CD4-positive, alpha-beta T cell (primary cell): ENCODE measurements around the gene GULP1. TPM values are rescaled to one million over a fixed set of nuclear protein-coding genes. Genes with fewer than 3 reads are reported as not detected.

Experiments
- ATAC-seq: fragments of 200-7000 bp; cut with Tn5 transposase; one replicate; pipeline ENCODE4 v1.10.0; 2022; ENCODE audit warnings: mild to moderate bottlenecking; ENCODE audit not compliant: poor library complexity
- CTCF ChIA-PET: fragments of 350-600 bp; sonication (Branson Sonifier 250); formaldehyde crosslinking; loops from one replicate; lab custom pipeline; 2021; ENCODE audit warnings: antibody characterized with exemption, inconsistent platforms; lab: Charles Lee
- POLR2A ChIA-PET: fragments of 350-600 bp; sonication (Branson Sonifier 250); formaldehyde crosslinking; loops from one replicate; lab custom pipeline; 2021; ENCODE audit warnings: antibody characterized with exemption, inconsistent platforms; lab: Charles Lee
- DNase-seq, 14 experiments: peaks; one replicate each; pipeline ENCODE4 v3.0.0-alpha.2; 2013 to 2020; ENCODE audit warnings: mixed read lengths in 2 of 14
- H3K27ac ChIP-seq, 2 donors: one replicate each; pipeline versions ENCODE4 v1.5.1 to v1.7.0; 2013; ENCODE audit warnings: low read length in 2 of 2, low read depth in 1 of 2, mild to moderate bottlenecking in 1 of 2
- H3K27me3 ChIP-seq, 2 experiments: 1 replicate in 1 of 2; 2 replicates in 1 of 2; pipeline versions ENCODE4 v1.6.1 to v1.7.0; 2013; ENCODE audit warnings: low read length in 2 of 2, control low read depth in 1 of 2, mild to moderate bottlenecking in 1 of 2, moderate library complexity in 1 of 2; ENCODE audit not compliant: insufficient read depth in 2 of 2, control insufficient read depth in 1 of 2
- H3K36me3 ChIP-seq: one replicate; pipeline ENCODE4 v1.6.1; 2013; ENCODE audit warnings: low read length, control low read depth; ENCODE audit not compliant: insufficient read depth
- H3K4me1 ChIP-seq: one replicate; pipeline ENCODE4 v1.6.1; 2013; ENCODE audit warnings: low read length, control low read depth; ENCODE audit not compliant: insufficient read depth
- H3K4me3 ChIP-seq: one replicate; pipeline ENCODE4 v1.5.1; 2013; ENCODE audit warnings: mild to moderate bottlenecking, low read length, moderate library complexity
- H3K9me3 ChIP-seq, 2 experiments: 1 replicate in 1 of 2; 2 replicates in 1 of 2; pipeline versions ENCODE4 v1.6.1 to v1.7.0; 2013; ENCODE audit warnings: low read length in 2 of 2, mild to moderate bottlenecking in 2 of 2, control low read depth in 1 of 2, moderate library complexity in 1 of 2; ENCODE audit not compliant: control insufficient read depth in 1 of 2, insufficient read depth in 1 of 2
- H3K27ac Mint-ChIP-seq: one replicate; pipeline ENCODE4 v1.8.0; 2020; ENCODE audit warnings: mixed read lengths
- H3K27me3 Mint-ChIP-seq: one replicate; pipeline ENCODE4 v1.8.0; 2021; ENCODE audit warnings: mixed read lengths
- H3K36me3 Mint-ChIP-seq: one replicate; pipeline ENCODE4 v1.8.0; 2021; ENCODE audit warnings: low read depth, mixed read lengths
- H3K4me1 Mint-ChIP-seq: one replicate; pipeline ENCODE4 v1.8.0; 2021; ENCODE audit warnings: low read depth, mixed read lengths
- H3K4me3 Mint-ChIP-seq: one replicate; pipeline ENCODE4 v1.8.0; 2020; ENCODE audit warnings: mild to moderate bottlenecking, mixed read lengths
- H3K9me3 Mint-ChIP-seq: one replicate; pipeline ENCODE4 v1.8.0; 2020; ENCODE audit warnings: mixed read lengths
- CTCF ChIP-seq: fragments of 200-600 bp; IDR thresholded peaks from one replicate; pipeline ENCODE4 v1.8.0; 2022; ENCODE audit warnings: antibody characterized with exemption, mild to moderate bottlenecking
- intact Hi-C, 2 experiments: fragments of 100-400 bp; cut with DNase I in 1 of 2; cut with micrococcal nuclease in 1 of 2; formaldehyde crosslinking; loops; one replicate each; pipeline versions ENCODE4 v1.15.1 to v1.9.0; 2023 to 2025; cut with DNase I, micrococcal nuclease
- total RNA-seq, 174 experiments: library from RNA in 2 of 174; stranded (reverse) in 2 of 174; gene quantifications; one replicate each; pipeline ENCODE4 v1.2.3 and lab custom pipeline; 2021 to 2026

GULP1 gene
- total RNA-seq, 2 experiments from 2014 or later = not detected

GRCh38 chr2:188477564-188478103, 186.0 kb downstream of the GULP1 start:
- DNase-seq (no peak), ATAC-seq (no peak)
- Histone ChIP-seq H3K9me3 (no peaks in the 10 kb centered on the region), H3K27ac (no peak overlapping the region), H3K4me1 (no peaks in the 10 kb centered on the region), H3K4me3 (no peak overlapping the region), H3K27me3 (no peaks in the 10 kb centered on the region), H3K36me3 (no peaks in the 10 kb centered on the region)
- ChIA-PET POLR2A (no interaction called here), CTCF (no interaction called here)
- no peak for TF ChIP-seq CTCF
- Mint-ChIP-seq H3K4me1 (no peaks in the 10 kb centered on the region), H3K9me3 (no peaks in the 10 kb centered on the region), H3K36me3 (no peaks in the 10 kb centered on the region), H3K27ac (no peak overlapping the region), H3K4me3 (no peak overlapping the region), H3K27me3 (no peaks in the 10 kb centered on the region)
- intact Hi-C loops = no loop called here

GRCh38 chr2:188478724-188479123, 187.1 kb downstream of the GULP1 start:
- Histone ChIP-seq H3K27ac (no peak overlapping the region), H3K9me3 (no peaks in the 10 kb centered on the region), H3K4me1 (no peaks in the 10 kb centered on the region), H3K4me3 (no peak overlapping the region), H3K27me3 (no peaks in the 10 kb centered on the region), H3K36me3 (no peaks in the 10 kb centered on the region)
- H3K36me3 Mint-ChIP-seq = no peaks in the 10 kb centered on the region
- H3K27ac Mint-ChIP-seq = no peak overlapping the region
- H3K27me3 Mint-ChIP-seq = no peaks in the 10 kb centered on the region
- H3K9me3 Mint-ChIP-seq = no peaks in the 10 kb centered on the region
- H3K4me1 Mint-ChIP-seq = no peaks in the 10 kb centered on the region
- intact Hi-C loops = loop anchor here in 1 of 2 experiments (1.0 kb wide), 1 partner anchor 10 kb away; no protein-coding TSS in a partner anchor
- no peak for DNase-seq
- H3K4me3 Mint-ChIP-seq = no peak overlapping the region
- POLR2A ChIA-PET = no interaction called here
- CTCF ChIA-PET = no interaction called here
- ATAC-seq = no peak
- TF ChIP-seq CTCF = no peak

GRCh38 chr2:188481474-188481873, 189.8 kb downstream of the GULP1 start:
- H3K27me3 ChIP-seq = no peaks in the 10 kb centered on the region
- no peak for TF ChIP-seq CTCF
- intact Hi-C loops = no loop called here
- Mint-ChIP-seq H3K4me1 (no peaks in the 10 kb centered on the region), H3K36me3 (no peaks in the 10 kb centered on the region), H3K27ac (no peak overlapping the region), H3K27me3 (no peaks in the 10 kb centered on the region), H3K9me3 (no peaks in the 10 kb centered on the region), H3K4me3 (no peak overlapping the region)
- H3K36me3 ChIP-seq = no peaks in the 10 kb centered on the region
- ChIA-PET POLR2A (no interaction called here), CTCF (no interaction called here)
- H3K27ac ChIP-seq = no peak overlapping the region
- no peak overlapping the region for H3K4me3 ChIP-seq
- DNase-seq (no peak), ATAC-seq (no peak)
- H3K9me3 ChIP-seq = no peaks in the 10 kb centered on the region
- no peaks in the 10 kb centered on the region for H3K4me1 ChIP-seq
